Mesendoderm (in vitro differentiated cells): Measurements from ENCODE around the gene ZNRF3.

Experiments
- DNase-seq: peaks from one replicate; pipeline ENCODE4 v3.0.0; 2013
- H2AK5ac ChIP-seq: 2 replicates; pipeline ENCODE4 v1.6.1; 2013; ENCODE audit warnings: low read length, inconsistent platforms
- H2BK120ac ChIP-seq: 2 replicates; pipeline ENCODE4 v1.6.1; 2013; ENCODE audit warnings: low read depth, mild to moderate bottlenecking, low read length, moderate library complexity, mixed read lengths
- H2BK15ac ChIP-seq: replicated peaks from 2 replicates; pipeline ENCODE4 v1.6.1; 2013; ENCODE audit warnings: low read depth, mild to moderate bottlenecking, moderate library complexity
- H2BK5ac ChIP-seq: 2 replicates; pipeline ENCODE4 v1.6.1; 2013; ENCODE audit warnings: low read length, inconsistent platforms
- H3K18ac ChIP-seq: 2 replicates; pipeline ENCODE4 v1.6.1; 2013; ENCODE audit warnings: mild to moderate bottlenecking, low read length, mixed read lengths
- H3K23ac ChIP-seq: one replicate; pipeline ENCODE4 v1.6.1; 2013; ENCODE audit warnings: low read length
- H3K27ac ChIP-seq: 2 replicates; pipeline ENCODE4 v1.5.1; 2013; ENCODE audit warnings: low read depth, mild to moderate bottlenecking, inconsistent platforms, low read length, moderate library complexity
- H3K27me3 ChIP-seq: 2 replicates; pipeline ENCODE4 v1.6.1; 2013; ENCODE audit warnings: low read length, control low read depth, mild to moderate bottlenecking, inconsistent platforms; ENCODE audit not compliant: insufficient read depth, poor library complexity
- H3K36me3 ChIP-seq: 2 replicates; pipeline ENCODE4 v1.6.1; 2013; ENCODE audit warnings: low read length, inconsistent platforms; ENCODE audit not compliant: control insufficient read depth, insufficient read depth
- H3K4ac ChIP-seq: one replicate; pipeline ENCODE4 v1.6.1; 2013; ENCODE audit warnings: low read depth, mild to moderate bottlenecking, low read length, moderate library complexity
- H3K4me1 ChIP-seq: 2 replicates; pipeline ENCODE4 v1.6.1; 2013; ENCODE audit warnings: low read depth, low read length, inconsistent platforms; ENCODE audit not compliant: control insufficient read depth
- H3K4me2 ChIP-seq: 2 replicates; pipeline ENCODE4 v1.6.1; 2013; ENCODE audit warnings: low read length
- H3K4me3 ChIP-seq: 2 replicates; pipeline ENCODE4 v1.5.1; 2013; ENCODE audit warnings: mild to moderate bottlenecking, low read length
- H3K56ac ChIP-seq: one replicate; pipeline ENCODE4 v1.6.1; 2013; ENCODE audit warnings: low read length
- H3K79me1 ChIP-seq: 2 replicates; pipeline ENCODE4 v1.6.1; 2013; ENCODE audit warnings: low read length, inconsistent platforms
- H3K79me2 ChIP-seq: 2 replicates; pipeline ENCODE4 v1.6.1; 2013; ENCODE audit warnings: mild to moderate bottlenecking, low read length; ENCODE audit not compliant: control insufficient read depth, insufficient read depth
- H3K9ac ChIP-seq: 2 replicates; pipeline ENCODE4 v1.6.1; 2013; ENCODE audit warnings: low read length, inconsistent platforms
- H4K5ac ChIP-seq: one replicate; pipeline ENCODE4 v1.6.1; 2013; ENCODE audit warnings: low read length
- H4K8ac ChIP-seq: one replicate; pipeline ENCODE4 v1.6.1; 2013; ENCODE audit warnings: low read depth, mild to moderate bottlenecking, control low read depth, low read length, moderate library complexity
- WGBS: extraction: QIAGEN DNeasy Blood & Tissue Kit; methylation state at CpG from one replicate; pipeline ENCODE4 v1.1.7; 2013; ENCODE audit warnings: low lambda C conversion rate, missing lambda C conversion rate; ENCODE audit not compliant: insufficient coverage; ENCODE audit errors: extremely low coverage; 5-methylcytosine and 5-hydroxymethylcytosine counted together

The ZNRF3 gene

DNA sequence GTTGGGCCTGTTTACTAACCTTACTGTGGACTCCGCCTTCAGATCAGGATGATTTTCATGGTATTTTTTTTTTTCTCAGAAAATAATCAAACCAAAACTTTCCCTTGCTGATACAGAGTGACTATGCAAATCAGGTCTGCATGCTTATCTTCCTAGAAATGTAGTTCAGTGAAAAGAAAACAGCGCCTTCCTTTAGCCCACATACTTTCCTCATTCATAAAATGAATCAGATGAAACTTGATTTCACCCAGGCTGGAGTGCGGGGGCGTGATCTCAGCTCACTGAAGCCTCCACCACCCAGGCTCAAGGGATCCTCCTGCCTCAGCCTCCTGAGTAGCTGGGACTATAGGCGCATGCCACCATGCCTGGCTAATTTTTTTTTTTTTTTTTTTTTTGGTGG, 26.0 kb downstream of the ZNRF3 start:
- Histone ChIP-seq H3K4me1 (peaks cover 11% of the 10 kb centered on the region), H2AK5ac (no peak overlapping the region), H3K4me2 (no peak overlapping the region), H2BK120ac (no peak overlapping the region), H3K27ac (no peak overlapping the region), H3K4me3 (no peak overlapping the region), H3K27me3 (no peaks in the 10 kb centered on the region), H3K4ac (no peak overlapping the region), H3K79me2 (peaks cover 77% of the 10 kb centered on the region), H4K5ac (no peak overlapping the region), H3K18ac (peak overlapping the region; percentile 23), H3K23ac (no peak overlapping the region), H4K8ac (no peak overlapping the region), H2BK15ac (no peak overlapping the region), H3K9ac (no peak overlapping the region), H3K56ac (no peak overlapping the region), H3K79me1 (peaks cover 30% of the 10 kb centered on the region), H3K36me3 (no peaks in the 10 kb centered on the region), H2BK5ac (no peak overlapping the region)
- no CpG with 5 or more reads among the region's 5 CpGs for WGBS
- no peak for DNase-seq

DNA sequence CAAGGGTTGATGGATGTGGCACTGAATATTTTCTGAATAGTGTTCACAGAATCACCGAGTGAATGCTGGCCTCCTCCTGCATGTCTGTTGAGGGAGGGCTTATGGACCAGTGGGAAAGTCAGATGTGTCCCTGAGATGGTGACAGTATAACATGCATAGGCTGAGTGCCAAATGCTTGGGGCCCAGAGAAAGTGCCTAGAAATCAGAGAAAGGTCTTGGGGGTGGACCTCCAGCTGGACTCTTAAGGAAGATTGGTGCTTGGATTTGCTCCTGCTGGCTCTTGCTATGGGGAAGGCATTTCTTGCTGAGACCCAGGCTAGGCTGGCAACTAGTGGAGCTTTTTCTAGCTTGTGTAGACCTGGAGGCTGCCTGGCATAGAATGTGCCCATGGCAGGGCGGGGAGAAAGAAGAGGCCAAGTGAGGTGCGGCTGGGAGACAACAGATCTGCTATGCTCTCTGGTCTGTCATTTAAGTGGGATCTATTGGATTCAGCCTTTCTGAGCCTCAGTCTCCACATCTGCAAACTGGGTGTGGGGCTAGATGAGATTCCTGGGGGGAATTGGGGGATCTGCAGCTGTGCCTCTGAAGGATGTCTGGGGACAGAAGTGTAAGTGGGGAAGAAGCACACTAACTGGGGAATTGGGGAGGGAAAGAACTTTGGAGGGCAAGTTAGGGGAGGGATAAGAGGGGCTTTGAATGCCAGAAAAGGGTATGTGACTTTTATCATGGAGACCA, 27.4 kb downstream of the ZNRF3 start:
- no peak overlapping the region for H2BK120ac ChIP-seq
- no peak overlapping the region for H3K56ac ChIP-seq
- H3K18ac ChIP-seq = no peak overlapping the region
- H3K4ac ChIP-seq = no peak overlapping the region
- no peaks in the 10 kb centered on the region for H3K36me3 ChIP-seq
- H4K8ac ChIP-seq = no peak overlapping the region
- no peak for DNase-seq
- peaks cover 11% of the 10 kb centered on the region for H3K4me1 ChIP-seq
- no peak overlapping the region for H2BK15ac ChIP-seq
- H3K9ac ChIP-seq = no peak overlapping the region
- H3K27me3 ChIP-seq = no peaks in the 10 kb centered on the region
- H3K27ac ChIP-seq = no peak overlapping the region
- no peak overlapping the region for H3K4me3 ChIP-seq
- WGBS = no CpG with 5 or more reads among the region's 3 CpGs
- H3K23ac ChIP-seq = no peak overlapping the region
- H2AK5ac ChIP-seq = no peak overlapping the region
- no peak overlapping the region for H4K5ac ChIP-seq
- no peak overlapping the region for H3K4me2 ChIP-seq
- peaks cover 34% of the 10 kb centered on the region for H3K79me1 ChIP-seq
- H3K79me2 ChIP-seq = peaks cover 74% of the 10 kb centered on the region
- H2BK5ac ChIP-seq = no peak overlapping the region

DNA sequence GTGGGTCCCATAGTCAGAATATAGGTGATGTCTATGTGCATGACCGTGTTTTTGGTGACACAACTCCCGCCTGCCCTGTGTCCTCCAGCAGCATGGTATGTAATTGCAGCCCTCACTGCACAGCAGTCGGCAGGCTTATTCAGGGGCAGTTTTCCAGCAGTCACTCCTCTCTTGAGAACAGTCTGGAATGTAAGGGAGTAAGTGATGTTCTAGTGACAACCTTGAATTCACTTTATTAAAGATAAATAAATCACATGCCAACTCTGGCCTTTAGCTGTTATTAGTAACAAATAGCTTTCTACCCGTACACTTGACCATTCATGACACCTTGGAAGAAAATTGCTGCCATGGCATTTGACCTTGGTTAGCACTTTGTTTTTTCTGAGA, 27.9 kb downstream of the ZNRF3 start:
- no peak overlapping the region for H2AK5ac ChIP-seq
- no peak overlapping the region for H3K56ac ChIP-seq
- H3K79me1 ChIP-seq = peaks cover 33% of the 10 kb centered on the region
- peak overlapping the region; percentile 86 for H3K27ac ChIP-seq
- no peak overlapping the region for H3K18ac ChIP-seq
- H3K4me1 ChIP-seq = peaks cover 11% of the 10 kb centered on the region
- H3K27me3 ChIP-seq = no peaks in the 10 kb centered on the region
- no peak overlapping the region for H2BK120ac ChIP-seq
- H3K79me2 ChIP-seq = peaks cover 70% of the 10 kb centered on the region
- no peak overlapping the region for H3K23ac ChIP-seq
- H4K8ac ChIP-seq = no peak overlapping the region
- H3K9ac ChIP-seq = no peak overlapping the region
- no CpG with 5 or more reads among the region's 4 CpGs for WGBS
- no peak overlapping the region for H2BK5ac ChIP-seq
- H3K4me3 ChIP-seq = no peak overlapping the region
- no peak overlapping the region for H3K4me2 ChIP-seq
- H3K4ac ChIP-seq = no peak overlapping the region
- H2BK15ac ChIP-seq = no peak overlapping the region
- no peak for DNase-seq
- H3K36me3 ChIP-seq = no peaks in the 10 kb centered on the region
- no peak overlapping the region for H4K5ac ChIP-seq

DNA sequence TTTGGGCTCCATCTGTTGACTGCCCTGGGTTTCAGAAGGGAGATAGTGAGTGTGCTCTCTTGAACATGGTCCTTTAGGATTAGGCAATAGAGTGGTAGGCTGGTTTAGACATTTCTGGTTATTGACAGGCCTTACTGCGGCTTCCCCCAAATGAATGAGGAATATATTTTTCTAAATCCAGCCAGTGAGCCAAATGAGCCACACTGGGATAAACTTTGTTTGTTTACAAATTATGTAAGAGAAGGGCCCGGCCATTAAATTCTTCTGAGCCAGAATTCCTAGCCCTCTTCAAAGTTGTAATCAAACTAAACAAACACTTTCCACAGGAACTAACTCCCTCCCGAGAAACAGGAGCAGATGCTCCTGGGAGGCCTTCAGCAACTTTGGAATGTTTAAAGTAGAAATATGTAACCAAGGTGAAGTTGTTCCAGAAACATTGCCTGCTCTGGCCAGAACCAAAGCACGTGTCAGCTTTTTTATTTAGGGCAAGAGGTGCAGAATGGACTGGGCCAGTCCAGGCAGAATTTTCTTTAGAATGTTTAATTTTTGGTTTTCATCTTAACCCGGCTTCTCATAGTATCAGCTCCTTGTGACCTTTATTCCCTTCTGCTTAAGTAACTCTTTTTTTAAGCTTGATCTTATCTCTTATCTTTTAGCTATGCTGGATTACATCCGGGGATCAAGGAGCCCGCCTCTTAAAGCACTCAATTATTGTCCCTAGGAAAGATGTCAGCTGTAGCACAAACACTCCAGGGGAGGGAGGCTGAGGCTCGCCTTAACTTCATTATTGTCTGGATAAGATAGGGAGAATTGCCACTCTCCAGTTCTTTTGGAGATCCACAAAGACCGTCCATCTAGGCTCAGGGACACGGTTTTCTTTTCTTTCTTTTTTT, 28.7 kb downstream of the ZNRF3 start:
- Histone ChIP-seq H3K27ac (peak overlapping the region; percentile 86), H2AK5ac (no peak overlapping the region), H3K9ac (peak overlapping the region; percentile 22), H3K27me3 (no peaks in the 10 kb centered on the region), H2BK15ac (peak overlapping the region; percentile 76), H3K23ac (no peak overlapping the region), H3K79me1 (peaks cover 34% of the 10 kb centered on the region), H3K56ac (peak overlapping the region; percentile 37), H4K5ac (no peak overlapping the region), H3K18ac (peak overlapping the region; percentile 77), H2BK120ac (no peak overlapping the region), H4K8ac (no peak overlapping the region), H3K4me1 (peaks cover 11% of the 10 kb centered on the region), H3K4me3 (no peak overlapping the region), H3K36me3 (no peaks in the 10 kb centered on the region), H2BK5ac (no peak overlapping the region), H3K4ac (no peak overlapping the region), H3K4me2 (peak overlapping the region; percentile 8), H3K79me2 (peaks cover 68% of the 10 kb centered on the region)
- DNase-seq = peak; percentile 90
- WGBS = no CpG with 5 or more reads among the region's 10 CpGs

DNA sequence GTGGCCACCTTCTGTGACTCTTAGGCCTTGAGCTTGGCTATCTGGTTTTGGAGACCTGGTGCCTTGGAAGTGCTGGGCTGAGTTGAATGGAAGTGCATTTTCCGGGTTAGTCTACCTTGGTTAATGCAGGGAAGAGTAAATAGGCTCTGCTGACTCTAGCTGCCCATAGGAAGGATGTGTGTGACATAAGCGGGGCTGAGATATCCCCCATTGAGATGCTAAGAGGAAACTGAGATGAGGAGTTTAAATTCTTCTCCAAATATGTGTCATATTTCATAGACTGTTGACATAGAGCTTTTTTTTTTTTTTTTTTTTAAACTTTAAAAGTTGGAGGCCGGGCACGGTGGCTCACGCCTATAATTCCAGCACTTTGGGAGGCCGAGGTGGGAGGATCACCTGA, 30.8 kb downstream of the ZNRF3 start:
- Histone ChIP-seq H3K56ac (no peak overlapping the region), H3K4me1 (peaks cover 27% of the 10 kb centered on the region), H3K79me1 (peaks cover 33% of the 10 kb centered on the region), H3K36me3 (no peaks in the 10 kb centered on the region), H3K4me2 (no peak overlapping the region), H4K8ac (no peak overlapping the region), H3K9ac (no peak overlapping the region), H2BK5ac (no peak overlapping the region), H3K27me3 (no peaks in the 10 kb centered on the region), H3K23ac (no peak overlapping the region), H3K4ac (no peak overlapping the region), H2AK5ac (no peak overlapping the region), H3K27ac (no peak overlapping the region), H2BK120ac (no peak overlapping the region), H4K5ac (no peak overlapping the region), H2BK15ac (no peak overlapping the region), H3K4me3 (no peak overlapping the region), H3K18ac (peak overlapping the region; percentile 45), H3K79me2 (peaks cover 63% of the 10 kb centered on the region)
- no CpG with 5 or more reads among the region's 6 CpGs for WGBS
- no peak for DNase-seq
